CD4-positive, alpha-beta T cell treated with Interleukin-17A for 4 hours (primary cell): ENCODE data around the gene PAX1.

Experiments used
- DNase-seq: peaks from one replicate; pipeline ENCODE4 v3.0.0-alpha.2; 2020; ENCODE audit warnings: mixed read lengths

Gene PAX1

GRCh38 chr20:21705575-21706260 lies at the start of gene PAX1:
Gene PAX1, plus strand, starts transcription at chr20:21705664. Its CDS starts 49 bp downstream, at chr20:21705713.
- no peak for DNase-seq

- DNase-seq, result no peak
Measured at GRCh38 chr20:21656308-21657067, 49.0 kb upstream of the PAX1 start.

- DNase-seq, result no peak
Measured at GRCh38 chr20:21661488-21662055, 43.9 kb upstream of the PAX1 start.

GRCh38 chr20:21663465-21663864 lies 42.0 kb upstream of the PAX1 start:
- DNase-seq, result no peak

- DNase-seq, result no peak
Measured at GRCh38 chr20:21665687-21666446, 39.6 kb upstream of the PAX1 start.

- DNase-seq, result no peak
Measured at GRCh38 chr20:21670126-21670525, 35.3 kb upstream of the PAX1 start.

GRCh38 chr20:21670981-21671380 lies 34.5 kb upstream of the PAX1 start:
- DNase-seq, result no peak

- DNase-seq, result no peak
Measured at GRCh38 chr20:21677261-21677660, 28.2 kb upstream of the PAX1 start.

- DNase-seq, result no peak
Measured at GRCh38 chr20:21677781-21678180, 27.7 kb upstream of the PAX1 start.

- no peak for DNase-seq
Measured at GRCh38 chr20:21681234-21681921, 24.1 kb upstream of the PAX1 start.

- DNase-seq, result no peak
Measured at GRCh38 chr20:21681922-21682318, 23.5 kb upstream of the PAX1 start.

- DNase-seq, result no peak
Measured at GRCh38 chr20:21682521-21682954, 22.9 kb upstream of the PAX1 start.

GRCh38 chr20:21684671-21685070 lies 20.8 kb upstream of the PAX1 start:
- DNase-seq, result no peak

- no peak for DNase-seq
Measured at GRCh38 chr20:21685981-21686380, 19.5 kb upstream of the PAX1 start.

- no peak for DNase-seq
Measured at GRCh38 chr20:21693322-21693721, 12.1 kb upstream of the PAX1 start.

GRCh38 chr20:21698494-21699215 lies 6.8 kb upstream of the PAX1 start:
- DNase-seq, result no peak

GRCh38 chr20:21699216-21699508 lies 6.3 kb upstream of the PAX1 start:
- no peak for DNase-seq

- DNase-seq, result no peak
Measured at GRCh38 chr20:21701171-21701876, 4.1 kb upstream of the PAX1 start.

- no peak for DNase-seq
Measured at GRCh38 chr20:21702016-21702415, 3.4 kb upstream of the PAX1 start.

GRCh38 chr20:21702553-21703470 lies 2.7 kb upstream of the PAX1 start:
- DNase-seq, result no peak
